Ascending aorta (tissue), 2 donors: Measurements from ENCODE around the gene ZMIZ1. TPM values are rescaled to one million over a fixed set of nuclear protein-coding genes. Genes with fewer than 3 reads are reported as not detected.

Source experiments
- DNase-seq, 2 donors: peaks; one replicate each; pipeline ENCODE4 v3.0.0-alpha.2; 2019; ENCODE audit warnings: low spot score in 2 of 2
- H3K27ac ChIP-seq, 2 donors: fragments of 200-600 bp; sonication (generic); one replicate each; pipeline ENCODE4 v1.5.1; 2016 to 2017; ENCODE audit warnings: mild to moderate bottlenecking in 1 of 2
- H3K27me3 ChIP-seq: fragments of 200-600 bp; sonication (generic); one replicate; pipeline ENCODE4 v1.5.1; 2017
- H3K36me3 ChIP-seq, 2 donors: fragments of 200-600 bp; sonication (generic); one replicate each; pipeline ENCODE4 v1.5.1; 2016
- H3K4me1 ChIP-seq, 2 donors: fragments of 200-600 bp; sonication (generic); one replicate each; pipeline ENCODE4 v1.5.1; 2016 to 2017; ENCODE audit warnings: mild to moderate bottlenecking in 1 of 2
- H3K4me3 ChIP-seq, 2 donors: fragments of 200-600 bp; sonication (generic); one replicate each; pipeline ENCODE4 v1.5.1; 2016 to 2017; ENCODE audit warnings: mild to moderate bottlenecking in 1 of 2
- H3K9me3 ChIP-seq, 2 donors: fragments of 200-600 bp; sonication (generic); one replicate each; pipeline ENCODE4 v1.5.1; 2016
- intact Hi-C: fragments of 100-400 bp; cut with DNase I; formaldehyde crosslinking; loops from one replicate; pipeline ENCODE4 v1.15.1; 2023
- total RNA-seq: library from RNA; depleted of rRNA; stranded (reverse); fragments of >200 nt; gene quantifications from one replicate; pipeline ENCODE4 v1.1.0, GENCODE V29; 2016
- TF ChIP-seq, protein P1 (sequence below), 3 experiments: fragments of 200-600 bp in 2 of 3; fragments of 450-650 bp in 1 of 3; sonication (generic) in 2 of 3; IDR thresholded peaks; one replicate each; pipeline ENCODE4 v1.5.1; 2016 to 2019; ENCODE audit warnings: antibody characterized with exemption in 3 of 3, mild to moderate bottlenecking in 1 of 3, moderate library complexity in 1 of 3

Gene ZMIZ1
- total RNA-seq, 1 donor from 2014 or later: 96.2 TPM

DNA sequence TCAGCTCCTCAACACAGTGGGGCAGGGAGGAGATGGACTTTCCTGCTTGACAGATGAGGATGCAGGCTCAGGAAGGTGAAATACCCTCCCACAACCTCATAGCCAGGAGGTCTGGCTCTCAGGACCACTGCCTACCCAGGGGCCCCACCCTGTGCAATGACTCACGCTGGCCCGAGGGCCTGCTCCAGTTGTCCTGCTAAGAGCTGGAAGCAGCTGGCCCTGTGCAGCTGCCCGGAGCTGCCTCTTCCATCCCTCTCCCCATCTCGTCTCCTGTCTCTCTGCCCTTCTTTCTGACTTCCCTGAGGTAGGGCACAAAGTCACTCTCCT lies 123.9 kb downstream of the ZMIZ1 start:
- DNase-seq: no peak
- no peak overlapping the region for H3K4me3 ChIP-seq
- H3K36me3 ChIP-seq: no peaks in the 10 kb centered on the region
- H3K4me1 ChIP-seq: peaks cover 3 to 7% of the 10 kb centered on the region in 2 donors
- H3K9me3 ChIP-seq: no peaks in the 10 kb centered on the region
- no peaks in the 10 kb centered on the region for H3K27me3 ChIP-seq
- TF ChIP-seq, protein P1, sequence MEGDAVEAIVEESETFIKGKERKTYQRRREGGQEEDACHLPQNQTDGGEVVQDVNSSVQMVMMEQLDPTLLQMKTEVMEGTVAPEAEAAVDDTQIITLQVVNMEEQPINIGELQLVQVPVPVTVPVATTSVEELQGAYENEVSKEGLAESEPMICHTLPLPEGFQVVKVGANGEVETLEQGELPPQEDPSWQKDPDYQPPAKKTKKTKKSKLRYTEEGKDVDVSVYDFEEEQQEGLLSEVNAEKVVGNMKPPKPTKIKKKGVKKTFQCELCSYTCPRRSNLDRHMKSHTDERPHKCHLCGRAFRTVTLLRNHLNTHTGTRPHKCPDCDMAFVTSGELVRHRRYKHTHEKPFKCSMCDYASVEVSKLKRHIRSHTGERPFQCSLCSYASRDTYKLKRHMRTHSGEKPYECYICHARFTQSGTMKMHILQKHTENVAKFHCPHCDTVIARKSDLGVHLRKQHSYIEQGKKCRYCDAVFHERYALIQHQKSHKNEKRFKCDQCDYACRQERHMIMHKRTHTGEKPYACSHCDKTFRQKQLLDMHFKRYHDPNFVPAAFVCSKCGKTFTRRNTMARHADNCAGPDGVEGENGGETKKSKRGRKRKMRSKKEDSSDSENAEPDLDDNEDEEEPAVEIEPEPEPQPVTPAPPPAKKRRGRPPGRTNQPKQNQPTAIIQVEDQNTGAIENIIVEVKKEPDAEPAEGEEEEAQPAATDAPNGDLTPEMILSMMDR (IDR thresholded peaks at IDR 0.05): no peak
- H3K27ac ChIP-seq: peak overlapping the region; percentile 28 to 33
- intact Hi-C loops: loop anchor here (10.0 kb wide), 3 partner anchors 48 to 528 kb away; no protein-coding TSS in a partner anchor

DNA sequence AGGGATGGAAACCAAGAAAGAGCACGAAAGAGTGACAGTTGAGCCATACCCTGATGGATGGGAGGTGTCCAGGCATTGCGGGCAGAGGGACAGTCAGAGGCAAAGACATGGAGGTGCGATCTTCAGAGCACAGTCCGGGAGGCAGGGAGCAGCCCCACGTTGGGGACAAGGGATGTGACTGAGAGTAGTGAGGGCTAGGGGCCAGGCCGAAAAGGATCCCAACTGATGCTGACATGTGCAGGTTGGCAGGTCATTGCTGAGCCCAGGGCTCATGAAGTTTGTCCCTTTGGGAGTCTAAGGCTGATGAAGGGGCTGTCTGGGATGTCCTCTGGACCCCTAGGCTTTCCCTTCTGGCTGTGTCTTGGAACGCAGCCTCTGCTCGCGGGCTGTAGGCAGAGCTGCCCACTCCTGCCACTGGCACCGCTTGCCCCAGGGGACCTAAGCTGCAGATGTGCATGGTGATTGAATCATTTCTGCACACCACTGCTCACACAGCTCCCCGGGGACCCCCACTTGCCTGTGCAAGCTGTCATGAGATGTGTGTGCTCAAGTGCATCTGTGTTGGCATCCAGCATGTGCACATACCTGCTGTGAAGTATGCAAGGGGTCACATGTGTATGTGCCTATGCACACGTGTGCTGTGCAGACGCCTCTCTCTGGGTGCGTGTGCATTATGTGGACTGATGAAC lies 125.1 kb downstream of the ZMIZ1 start:
- DNase-seq: no peak
- Histone ChIP-seq H3K36me3 (no peaks in the 10 kb centered on the region), H3K27me3 (no peaks in the 10 kb centered on the region), H3K4me3 (no peak overlapping the region), H3K27ac (no peak overlapping the region), H3K4me1 (peaks cover 3 to 7% of the 10 kb centered on the region in 2 donors), H3K9me3 (no peaks in the 10 kb centered on the region)
- intact Hi-C loops: loop anchor here (2.0 to 10.0 kb wide), 5 partner anchors 33 to 983 kb away; no protein-coding TSS in a partner anchor
- TF ChIP-seq, protein P1 (IDR thresholded peaks at IDR 0.05): no peak

DNA sequence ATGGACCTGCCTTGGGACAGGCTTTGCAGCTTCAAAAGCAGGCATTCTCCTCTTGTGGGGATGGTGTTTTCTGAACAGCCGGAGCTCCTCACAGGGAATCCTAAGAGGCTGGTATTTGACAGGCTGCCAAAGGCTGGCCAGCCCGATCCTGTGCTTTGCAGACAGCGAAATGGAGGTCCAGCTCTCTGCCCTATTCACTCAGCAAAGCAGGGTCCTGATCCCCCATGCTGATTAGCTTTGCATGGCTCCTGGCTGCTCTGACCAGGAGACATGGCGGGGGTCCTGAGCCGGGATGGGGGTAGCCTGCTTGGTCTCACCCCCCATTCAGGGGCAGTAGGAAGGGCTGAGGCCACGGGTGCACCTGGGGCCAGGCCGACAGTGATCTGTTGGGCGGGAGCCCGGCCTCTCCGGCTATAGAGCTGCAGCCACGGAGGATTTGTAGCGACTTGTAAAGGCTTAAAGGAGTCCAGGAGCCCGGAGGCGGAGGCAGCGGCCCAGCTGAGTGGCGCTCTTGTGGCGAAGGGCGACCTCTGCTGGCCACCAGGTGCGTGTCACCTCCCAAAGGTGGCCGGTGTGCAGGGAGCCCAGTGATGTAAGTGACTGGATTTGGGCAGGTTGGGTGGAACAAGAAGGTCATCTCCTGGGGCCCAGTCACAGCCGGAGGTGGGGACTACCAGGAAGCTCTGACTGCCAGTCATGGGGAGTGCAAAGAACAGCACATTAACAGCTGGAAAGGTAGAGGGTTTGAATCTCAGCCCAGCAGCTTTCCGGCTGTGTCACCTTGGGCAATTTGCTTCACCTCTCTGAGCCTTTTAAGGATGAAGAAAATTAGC lies 126.5 kb downstream of the ZMIZ1 start:
- H3K4me3 ChIP-seq: no peak overlapping the region
- no peaks in the 10 kb centered on the region for H3K27me3 ChIP-seq

DNA sequence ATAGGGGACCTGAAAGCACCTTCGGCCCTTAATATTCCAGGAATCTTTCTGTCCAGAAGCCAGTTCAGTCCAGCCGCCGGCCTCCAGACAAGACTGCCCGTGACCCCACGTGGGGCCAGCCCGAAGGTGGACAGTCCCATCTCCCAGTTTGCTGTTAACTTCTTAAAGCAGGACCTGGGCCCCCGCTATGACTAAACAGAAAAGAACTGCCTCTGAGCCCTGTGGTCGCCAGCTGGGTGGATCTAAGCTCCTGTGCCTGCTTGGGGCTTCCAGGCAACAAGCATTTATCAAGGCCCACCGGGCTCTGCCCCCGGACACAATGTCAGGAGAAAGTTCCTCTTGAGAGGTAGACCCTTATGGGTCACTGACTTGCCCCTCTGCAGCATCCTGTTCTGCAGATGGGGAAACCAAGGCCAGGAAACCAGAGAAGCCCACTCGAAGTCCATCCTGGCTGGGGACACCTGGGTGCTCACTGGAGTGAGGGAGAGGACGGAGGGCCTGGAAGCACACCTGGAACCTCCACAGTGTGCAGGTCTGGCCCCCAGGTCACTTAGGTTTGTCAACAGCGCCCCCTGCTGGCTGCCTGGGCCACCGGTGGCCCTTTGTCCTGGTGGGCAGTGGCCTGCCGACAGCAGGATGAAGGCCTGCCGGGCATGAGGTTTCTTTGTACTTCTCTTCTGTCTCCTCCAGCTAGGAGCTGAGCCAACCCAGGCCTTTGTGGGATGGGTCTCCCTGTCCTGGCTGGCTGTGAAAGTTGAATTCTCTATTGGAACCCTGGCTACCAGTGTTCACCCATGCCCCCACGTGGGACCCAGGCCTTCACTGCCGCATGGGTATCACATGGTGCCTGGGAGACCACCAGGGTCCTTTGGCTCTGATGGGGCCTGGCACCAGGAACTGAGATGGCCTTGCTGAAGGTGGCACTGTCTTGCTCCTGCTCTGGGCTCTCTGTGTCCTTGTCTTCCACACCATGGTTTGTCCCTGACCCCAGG lies 128.0 kb downstream of the ZMIZ1 start:
- no peaks in the 10 kb centered on the region for H3K9me3 ChIP-seq
- H3K27ac ChIP-seq: no peak overlapping the region
- H3K4me1 ChIP-seq: peaks cover 3 to 7% of the 10 kb centered on the region in 2 donors
- TF ChIP-seq, protein P1 (IDR thresholded peaks at IDR 0.05): peak; percentile 80 to 92 (median 90)
- intact Hi-C loops: loop anchor here (5.0 to 10.0 kb wide), 6 partner anchors 52 to 894 kb away; no protein-coding TSS in a partner anchor
- no peaks in the 10 kb centered on the region for H3K27me3 ChIP-seq
- DNase-seq: peak in 1 of 2 donors; percentile 84
- H3K4me3 ChIP-seq: no peak overlapping the region
- peaks cover 0 to 10% of the 10 kb centered on the region in 2 donors for H3K36me3 ChIP-seq

More for the DNA sequence above, 126.5 kb downstream of the ZMIZ1 start:
- intact Hi-C loops: loop anchor here (1.0 to 10.0 kb wide), 10 partner anchors 35 to 1148 kb away; no protein-coding TSS in a partner anchor
- Histone ChIP-seq H3K36me3 (peaks cover 0 to under 1% of the 10 kb centered on the region in 2 donors), H3K9me3 (no peaks in the 10 kb centered on the region), H3K4me1 (peaks cover 3 to 7% of the 10 kb centered on the region in 2 donors), H3K27ac (peak overlapping the region in 1 of 2 donors; percentile 62)
- TF ChIP-seq, protein P1 (IDR thresholded peaks at IDR 0.05): peak; percentile 89 to 97 (median 93)
- peak; percentile 36 to 93 for DNase-seq

DNA sequence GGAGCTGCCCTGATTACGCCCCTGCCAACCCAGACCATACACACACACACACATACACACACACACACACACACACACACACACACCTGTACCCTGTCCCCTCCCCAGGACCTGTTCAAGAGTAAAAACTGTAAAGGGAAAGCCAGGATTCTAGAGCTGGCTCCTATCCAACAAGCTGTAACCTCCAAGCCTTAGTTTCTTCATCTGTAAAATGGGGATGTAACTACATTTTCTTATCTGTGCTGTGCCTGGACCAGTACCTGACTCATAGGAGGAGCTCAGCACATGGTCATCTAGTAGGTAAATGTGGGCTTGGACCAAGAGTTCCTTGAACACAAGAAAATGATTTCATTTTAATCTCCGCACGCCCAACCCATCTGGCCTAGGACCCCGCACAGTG lies 128.8 kb downstream of the ZMIZ1 start:
- intact Hi-C loops: loop anchor here (5.0 to 10.0 kb wide), 6 partner anchors 53 to 895 kb away; no protein-coding TSS in a partner anchor
- peaks cover 3 to 7% of the 10 kb centered on the region in 2 donors for H3K4me1 ChIP-seq

More for the DNA sequence above, 128.8 kb downstream of the ZMIZ1 start:
- no peak overlapping the region for H3K27ac ChIP-seq
- H3K27me3 ChIP-seq: no peaks in the 10 kb centered on the region
- H3K9me3 ChIP-seq: no peaks in the 10 kb centered on the region
- no peak for DNase-seq
- H3K4me3 ChIP-seq: no peak overlapping the region
- TF ChIP-seq, protein P1 (IDR thresholded peaks at IDR 0.05): no peak
- H3K36me3 ChIP-seq: peaks cover 4 to 14% of the 10 kb centered on the region in 2 donors
